NOMO-1 (cell line): ENCODE results near the gene IGSF6.
"Not testable (repeated sequence)": the region's sequence is repeated elsewhere in the genome, so short reads cannot be mapped to it uniquely, and the experiment has no call there.

ENCODE experiments used
- DNase-seq, 2 experiments: peaks; one replicate each; lab custom pipeline; 2025; ENCODE audit not compliant: unreplicated experiment in 2 of 2; lab: John Stamatoyannopoulos, UW

The IGSF6 gene

GRCh38 chr16:21652453-21652852, at the start of gene IGSF6:
IGSF6 (minus strand) TSS chr16:21652608; CDS start chr16:21652598, 10 bp downstream.
- DNase-seq: peak; percentile 66 to 69

- DNase-seq: no peak
Observed at GRCh38 chr16:21701271-21701670, 48.9 kb upstream of the IGSF6 start.

GRCh38 chr16:21698169-21699032, 46.0 kb upstream of the IGSF6 start:
- DNase-seq: peak; percentile 16 to 42

- DNase-seq: no peak
Observed at GRCh38 chr16:21697032-21697431, 44.6 kb upstream of the IGSF6 start.

GRCh38 chr16:21694609-21695008, 42.2 kb upstream of the IGSF6 start:
- no peak for DNase-seq

GRCh38 chr16:21690967-21691366, 38.6 kb upstream of the IGSF6 start:
- DNase-seq: not testable (repeated sequence)

GRCh38 chr16:21689107-21689506, 36.7 kb upstream of the IGSF6 start:
- no peak for DNase-seq

- no peak for DNase-seq
Observed at GRCh38 chr16:21685034-21685455, 32.6 kb upstream of the IGSF6 start.

GRCh38 chr16:21684199-21684598, 31.8 kb upstream of the IGSF6 start:
- DNase-seq: no peak

GRCh38 chr16:21683184-21683583, 30.8 kb upstream of the IGSF6 start:
- DNase-seq: no peak

- not testable (repeated sequence) for DNase-seq
Observed at GRCh38 chr16:21680714-21681113, 28.3 kb upstream of the IGSF6 start.

GRCh38 chr16:21674456-21674855, 22.0 kb upstream of the IGSF6 start:
- not testable (repeated sequence) for DNase-seq

- no peak for DNase-seq
Observed at GRCh38 chr16:21673469-21673868, 21.1 kb upstream of the IGSF6 start.

- no peak for DNase-seq
Observed at GRCh38 chr16:21667575-21667974, 15.2 kb upstream of the IGSF6 start.

GRCh38 chr16:21666772-21667171, 14.4 kb upstream of the IGSF6 start:
- DNase-seq: no peak

GRCh38 chr16:21664801-21665492, 12.5 kb upstream of the IGSF6 start:
- no peak for DNase-seq

GRCh38 chr16:21663889-21664647, 11.7 kb upstream of the IGSF6 start, which contains the start of gene OTOA:
OTOA (plus strand) TSS chr16:21663968; CDS start chr16:21678515, 14,547 bp downstream.
- DNase-seq: no peak

- DNase-seq: peak in 1 of 2 experiments; percentile 60
Observed at GRCh38 chr16:21659124-21659523, 6.7 kb upstream of the IGSF6 start.

GRCh38 chr16:21656795-21657768, 4.7 kb upstream of the IGSF6 start:
- peak; percentile 76 to 90 for DNase-seq

- no peak for DNase-seq
Observed at GRCh38 chr16:21654881-21655280, 2.5 kb upstream of the IGSF6 start.
